Fibroblast of mammary gland (primary cell): ENCODE results near the gene COX7A1.
"Not testable (repeated sequence)": the region's sequence is repeated elsewhere in the genome, so short reads cannot be mapped to it uniquely, and the experiment has no call there.

Experiments used
- DNase-seq: peaks from one replicate; pipeline ENCODE4 v3.0.0-alpha.2; 2010; ENCODE audit warnings: low read depth
- H3K4me3 ChIP-seq: 2 replicates; pipeline ENCODE4 v1.5.1; 2011; ENCODE audit warnings: low read depth, mild to moderate bottlenecking, low read length, moderate library complexity; ENCODE audit not compliant: control insufficient read depth
- CTCF ChIP-seq: conservative IDR thresholded peaks from 2 replicates; pipeline ENCODE4 v1.5.1; 2011; ENCODE audit warnings: low read depth, low read length, inconsistent platforms; ENCODE audit not compliant: control insufficient read depth, insufficient read depth

The COX7A1 gene

DNA sequence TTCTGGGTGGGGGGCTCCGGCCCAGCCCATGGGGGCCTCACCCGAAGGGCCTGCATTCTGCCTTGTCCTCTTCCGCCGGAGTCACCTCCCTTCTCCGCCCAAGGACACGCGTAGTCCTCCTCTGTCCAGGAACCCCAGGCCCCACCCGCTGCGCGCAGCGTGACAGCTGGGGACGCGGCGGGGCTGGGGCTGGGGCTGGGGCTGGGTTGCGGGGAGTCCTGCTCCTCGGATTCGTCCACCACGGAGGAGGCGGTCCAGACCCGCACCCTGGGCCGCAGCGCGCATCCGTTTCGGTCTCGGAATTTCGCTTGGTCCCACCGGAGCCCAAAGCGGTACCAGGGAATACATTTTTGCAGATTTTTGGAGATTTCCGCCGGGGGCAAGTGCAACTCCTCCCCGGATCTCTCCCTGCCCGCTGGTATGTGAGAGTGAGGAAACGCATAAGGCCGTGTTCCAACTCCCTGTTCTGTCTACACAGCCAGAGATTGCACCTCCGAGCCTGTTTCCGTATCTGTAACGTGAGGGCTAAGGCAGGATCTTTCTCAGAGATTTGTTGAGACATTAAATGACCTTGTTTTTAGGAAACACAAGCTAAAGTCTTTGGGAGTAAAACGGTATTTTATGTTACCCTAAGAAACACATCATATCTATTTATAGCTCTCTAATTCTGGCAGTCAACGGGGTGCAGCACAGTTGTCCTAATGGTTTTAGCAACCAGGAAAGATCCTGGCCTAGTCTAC lies at the start of gene COX7A1:
Gene COX7A1 (minus strand): TSS at position 96 of the 740 bp plus-strand sequence. CDS start 40 bp downstream, at position 56.
- H3K4me3 ChIP-seq = peak within 1 kb of the TSS; percentile 50
- TF ChIP-seq CTCF = no peak
- peak; percentile 35 for DNase-seq

GRCh38 chr19:36201684-36202083 lies 49.4 kb upstream of the COX7A1 start:
- TF ChIP-seq CTCF = no peak
- DNase-seq = peak; percentile 52
- no peak overlapping the region for H3K4me3 ChIP-seq

DNA sequence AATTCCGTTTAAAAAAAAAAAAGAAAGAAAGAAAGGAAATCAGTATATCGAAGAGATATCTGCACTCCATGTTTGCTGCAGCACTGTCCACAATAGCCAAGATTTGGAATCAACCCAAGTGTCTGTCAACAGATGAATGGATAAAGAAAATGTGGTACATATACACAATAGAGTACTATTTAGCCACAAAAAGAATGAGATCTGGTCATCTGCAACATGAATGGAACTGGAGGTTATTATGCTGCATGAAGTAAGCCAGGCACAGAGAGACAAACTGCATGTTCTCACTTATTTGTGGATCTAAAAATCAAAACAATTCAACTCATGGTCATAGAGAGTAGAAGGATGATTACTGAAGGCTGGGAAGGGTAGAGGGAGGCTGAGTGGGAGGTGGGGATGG lies 45.9 kb upstream of the COX7A1 start:
- no peak overlapping the region for H3K4me3 ChIP-seq
- no peak for DNase-seq
- no peak for TF ChIP-seq CTCF

DNA sequence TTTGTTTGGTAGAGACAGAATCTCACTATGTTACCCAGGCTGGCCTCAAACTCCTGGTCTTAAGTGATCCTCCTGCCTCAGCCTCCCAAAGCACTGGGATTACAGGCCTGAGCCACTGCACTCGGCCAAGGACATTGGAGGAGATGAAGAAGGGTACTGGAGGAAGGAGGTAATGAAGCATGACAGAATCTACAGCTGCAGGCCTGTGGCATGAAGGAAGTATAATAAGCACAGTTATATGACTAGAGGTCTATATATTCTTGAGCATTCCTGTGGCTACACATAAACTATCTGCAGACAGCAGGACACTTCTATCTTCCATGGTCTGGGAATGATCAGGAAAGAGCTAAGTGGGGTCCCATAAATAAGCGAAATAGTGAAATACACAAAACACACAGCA lies 44.0 kb upstream of the COX7A1 start:
- H3K4me3 ChIP-seq = no peak overlapping the region
- DNase-seq = no peak
- TF ChIP-seq CTCF = no peak

GRCh38 chr19:36186722-36187121 lies 34.5 kb upstream of the COX7A1 start:
- DNase-seq, H3K4me3 ChIP-seq: not testable (repeated sequence)

GRCh38 chr19:36183245-36183628 lies 31.0 kb upstream of the COX7A1 start:
- H3K4me3 ChIP-seq = no peak overlapping the region
- TF ChIP-seq CTCF = no peak
- no peak for DNase-seq

DNA sequence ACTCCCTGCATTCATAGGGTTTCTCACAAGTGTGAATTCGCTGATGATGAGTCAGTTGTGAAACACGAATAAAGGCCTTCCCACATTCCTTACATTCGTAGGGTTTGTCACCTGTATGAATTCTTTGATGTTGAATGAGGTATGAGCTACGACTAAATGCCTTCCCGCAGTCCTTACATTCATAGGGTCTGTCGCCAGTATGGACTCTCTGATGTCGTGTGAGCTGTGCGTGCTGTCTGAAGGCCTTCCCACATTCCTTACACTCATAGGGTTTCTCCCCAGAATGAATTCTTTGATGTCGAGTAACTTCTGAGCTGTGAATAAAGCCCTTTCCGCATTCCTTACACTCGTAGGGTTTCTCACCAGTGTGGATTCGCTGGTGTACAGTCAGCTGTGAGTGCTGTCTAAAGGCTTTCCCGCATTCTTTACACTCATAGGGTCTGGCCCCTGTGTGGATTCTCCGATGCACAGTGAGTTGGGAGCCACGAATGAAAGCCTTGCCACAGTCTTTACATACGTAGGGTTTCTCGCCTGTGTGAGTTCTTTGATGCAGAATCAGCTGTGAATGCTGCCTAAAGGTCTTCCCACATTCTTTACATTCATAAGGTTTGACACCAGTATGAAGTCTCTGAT lies 30.5 kb upstream of the COX7A1 start:
- peak; percentile 16 for DNase-seq
- TF ChIP-seq CTCF = no peak
- no peak overlapping the region for H3K4me3 ChIP-seq

DNA sequence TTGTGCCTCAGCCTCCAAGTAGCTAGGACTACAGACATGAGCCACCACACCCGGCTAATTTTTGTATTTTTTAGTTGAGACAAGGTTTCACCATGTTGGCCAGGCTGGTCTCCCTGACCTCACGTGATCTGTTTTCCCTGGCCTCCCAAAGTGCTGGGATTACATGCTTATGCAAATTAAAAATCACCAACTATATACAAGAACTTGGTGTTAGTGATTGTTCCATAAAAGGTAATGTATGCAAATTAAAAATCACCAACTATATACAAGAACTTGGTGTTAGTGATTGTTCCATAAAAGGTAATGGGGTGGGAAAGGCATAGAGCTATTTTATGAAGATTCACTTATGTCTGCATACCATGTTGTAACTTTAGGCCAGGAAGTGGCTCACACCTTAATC lies 26.8 kb upstream of the COX7A1 start:
- not testable (repeated sequence) for H3K4me3 ChIP-seq, DNase-seq

DNA sequence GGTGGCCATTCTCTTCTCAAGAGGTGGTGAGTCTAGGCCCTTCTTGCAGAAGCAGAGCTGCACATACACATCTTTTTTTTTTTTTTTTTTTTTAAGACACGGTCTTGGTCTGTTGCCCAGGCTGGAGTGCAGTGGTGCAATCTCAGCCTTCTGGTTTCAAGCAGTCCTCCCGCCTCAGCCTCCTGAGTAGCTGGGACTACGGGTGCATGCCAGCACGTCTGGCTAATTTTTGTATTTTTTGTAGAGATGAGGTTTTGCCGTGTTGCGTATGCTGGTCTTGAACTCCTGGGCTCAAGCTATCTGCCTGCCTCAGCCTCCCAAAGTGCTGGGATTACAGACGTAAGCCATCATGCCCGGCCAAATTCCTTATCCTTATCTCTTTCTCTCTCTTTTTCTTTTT lies 21.6 kb upstream of the COX7A1 start:
- H3K4me3 ChIP-seq, DNase-seq: not testable (repeated sequence)
